Glomerular endothelial cell (primary cell): ENCODE data around the gene ALDOB. TPM values are rescaled to one million over a fixed set of nuclear protein-coding genes. Genes with fewer than 3 reads are reported as not detected.

Experiments
- DNase-seq: peaks from one replicate; pipeline ENCODE4 v3.0.0-alpha.2; 2011; ENCODE audit warnings: low read depth, low spot score; ENCODE audit errors: extremely low read depth
- total RNA-seq: library from RNA; depleted of rRNA; stranded (reverse); fragments of >200 nt; gene quantifications from 2 replicates; pipeline ENCODE4 v1.2.3, GENCODE V29; 2015

Gene ALDOB
- not detected in 2 replicates for total RNA-seq

DNA sequence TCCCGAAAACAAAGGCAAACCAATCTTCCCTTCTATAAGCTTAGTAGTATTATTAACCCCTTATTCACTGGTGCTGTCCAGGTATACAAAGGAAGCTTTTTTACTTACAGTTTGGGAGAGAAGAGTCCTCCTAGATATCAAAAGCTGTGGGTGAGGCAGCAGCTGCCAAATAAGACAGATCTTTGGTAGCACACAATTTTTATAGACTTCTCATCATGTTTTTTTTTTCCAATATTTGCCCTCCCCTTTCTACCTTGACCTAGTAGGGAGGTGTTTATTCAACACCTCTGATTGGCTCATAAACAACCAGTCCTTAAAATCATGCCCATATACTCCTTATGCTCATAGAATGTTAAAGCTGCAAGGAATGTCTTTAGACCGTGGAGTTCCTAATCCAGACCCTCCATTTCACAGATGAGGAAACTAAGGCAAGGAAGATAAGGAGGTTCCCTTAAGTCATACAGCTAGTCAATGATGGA, at the start of gene ALDOB:
TSS of gene ALDOB (minus strand) at position 174 of the 479 bp plus-strand sequence. CDS start 4,887 bp downstream, outside the sequence.
- no peak for DNase-seq

DNA sequence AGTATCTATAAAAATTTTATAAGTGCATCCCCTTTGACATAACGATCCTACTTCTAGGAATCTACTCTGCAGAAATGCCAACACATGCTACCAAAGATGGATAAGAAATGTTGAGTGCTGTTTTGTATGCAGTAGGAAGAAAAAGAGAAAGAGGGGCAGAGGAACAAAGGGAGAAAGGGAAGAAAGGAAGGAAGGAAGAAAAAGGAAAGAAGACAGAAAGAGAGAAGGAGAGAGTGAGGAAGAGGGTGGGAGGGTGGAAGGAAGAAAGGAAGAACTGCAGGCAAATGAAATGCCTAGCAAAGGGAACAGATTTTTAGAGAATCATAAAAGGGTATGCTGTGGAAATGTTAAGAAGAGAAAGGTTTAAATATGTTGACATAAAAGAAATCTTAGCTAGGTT, 48.5 kb upstream of the ALDOB start:
- DNase-seq = no peak

DNA sequence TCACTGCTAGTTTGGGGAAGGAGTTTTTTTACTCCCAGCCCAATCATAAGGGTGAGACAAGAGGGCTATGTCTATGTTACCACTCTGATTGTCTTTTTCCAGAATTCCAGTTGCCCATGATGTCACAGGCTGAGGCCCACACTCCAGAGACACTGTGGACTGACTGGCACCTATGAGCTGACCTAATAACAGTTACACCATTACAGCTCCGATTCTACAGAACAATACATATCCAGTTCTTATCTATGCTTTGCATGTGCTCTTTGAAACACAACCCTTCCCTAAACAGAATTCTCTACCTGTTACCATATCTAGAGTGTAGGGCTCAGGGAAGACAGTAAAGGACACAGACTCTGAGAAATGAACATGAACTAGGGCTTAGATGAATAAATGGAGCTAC, 45.7 kb upstream of the ALDOB start:
- DNase-seq = no peak

DNA sequence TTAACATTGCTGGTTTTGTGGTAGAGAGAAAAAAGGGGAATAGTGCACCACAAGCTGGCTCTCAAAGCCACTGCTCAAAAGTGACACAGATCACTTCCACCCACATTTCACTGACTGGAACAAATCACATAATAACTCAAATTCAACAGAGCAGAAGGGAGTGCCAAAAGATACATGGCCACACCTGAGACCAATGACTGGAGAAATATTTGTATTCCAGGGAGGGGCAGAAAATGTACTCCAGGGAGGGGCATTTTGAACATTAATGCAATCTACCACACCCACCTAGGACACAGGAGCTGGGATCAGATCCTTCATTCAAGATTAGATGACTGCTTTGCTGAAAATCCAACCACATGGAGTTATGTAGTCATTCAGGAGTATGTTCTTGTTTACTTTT, 44.8 kb upstream of the ALDOB start:
- DNase-seq = no peak

DNA sequence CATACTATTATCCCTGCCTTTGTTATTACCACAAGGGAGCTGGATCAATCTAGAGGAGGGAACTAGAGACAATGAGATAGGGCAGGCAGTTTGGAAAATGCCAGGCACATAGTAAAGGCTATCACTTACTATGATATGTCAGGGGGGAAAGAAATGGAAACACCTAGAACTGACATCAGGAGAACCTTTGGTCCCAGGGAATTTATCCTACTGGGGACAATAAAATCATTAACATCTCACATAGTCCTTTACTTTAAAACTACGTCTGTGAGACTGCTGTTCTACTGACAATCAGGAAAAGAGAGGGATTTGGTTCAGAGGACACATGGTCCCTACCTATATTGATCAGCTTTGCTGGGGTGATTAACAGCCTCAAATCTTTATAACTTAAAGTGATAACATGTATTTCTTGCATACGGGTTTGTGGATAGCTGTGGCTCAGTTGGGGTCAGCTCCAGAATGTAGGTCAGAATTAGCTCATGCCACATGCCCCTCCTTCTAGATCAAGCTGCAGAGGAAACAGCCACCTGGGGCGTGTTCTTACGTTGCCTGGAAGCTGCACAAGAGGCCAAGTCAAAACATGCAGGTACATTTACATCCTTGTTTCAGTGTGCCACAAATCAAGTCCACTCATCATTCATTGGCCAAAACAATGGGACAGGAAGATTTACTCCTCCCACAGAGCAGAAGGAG, 43.9 kb upstream of the ALDOB start:
- DNase-seq = no peak

DNA sequence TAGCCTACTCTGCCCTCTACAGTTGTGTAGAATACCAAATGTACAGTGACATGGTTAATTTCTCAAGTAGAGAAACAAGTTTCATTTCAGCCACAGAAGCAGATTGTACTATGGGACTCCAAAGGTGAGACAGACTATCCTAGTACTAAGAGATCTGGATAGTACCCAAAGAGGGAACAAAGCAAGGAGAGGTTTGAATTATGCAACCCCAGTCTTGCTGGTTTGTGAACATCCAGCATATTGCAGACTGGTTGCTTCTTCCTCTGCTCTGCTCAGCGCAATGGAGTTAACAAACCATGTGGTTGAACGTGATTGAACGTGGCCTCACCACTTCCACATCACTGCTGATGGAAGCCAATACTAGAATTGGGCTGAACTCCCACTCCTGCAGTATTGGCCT, 43.3 kb upstream of the ALDOB start:
- DNase-seq = no peak

DNA sequence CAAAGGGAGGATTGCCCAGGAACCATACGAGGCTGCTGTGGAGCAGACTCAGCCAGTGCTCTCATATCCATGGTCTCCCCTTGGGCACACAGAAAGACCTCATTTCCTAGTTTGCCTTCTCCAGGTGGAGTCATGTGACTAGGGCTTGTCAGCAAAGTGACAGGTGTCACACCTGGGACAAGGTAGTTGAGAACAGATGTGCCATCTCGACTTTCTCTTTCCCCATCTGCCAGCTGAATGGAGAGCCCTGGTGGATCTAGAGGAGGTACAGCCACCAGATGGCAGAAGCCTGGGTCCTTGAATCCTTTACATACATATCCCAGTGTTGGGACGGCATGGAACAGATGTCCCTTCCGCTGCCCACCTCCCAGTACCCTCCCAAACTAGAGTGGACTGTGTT, 42.9 kb upstream of the ALDOB start:
- no peak for DNase-seq

DNA sequence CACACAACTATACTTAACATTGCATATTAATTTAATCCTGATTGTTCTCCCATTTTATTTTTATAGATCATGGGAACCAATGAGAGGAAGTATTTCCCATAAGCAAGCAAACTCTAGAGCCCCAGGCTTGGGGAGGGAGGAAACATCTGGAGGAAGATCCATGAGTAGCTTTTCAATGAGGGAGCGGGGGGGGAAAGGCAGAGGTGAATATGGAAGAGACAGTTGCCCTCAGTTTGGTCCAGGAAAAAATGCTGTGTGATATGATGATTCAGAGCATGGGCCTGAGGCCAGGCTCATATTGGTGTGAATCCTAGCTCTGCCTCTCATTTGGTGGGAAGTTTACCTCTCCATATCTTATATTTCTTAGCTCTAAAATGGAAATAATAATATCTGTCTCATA, 42.2 kb upstream of the ALDOB start:
- no peak for DNase-seq

DNA sequence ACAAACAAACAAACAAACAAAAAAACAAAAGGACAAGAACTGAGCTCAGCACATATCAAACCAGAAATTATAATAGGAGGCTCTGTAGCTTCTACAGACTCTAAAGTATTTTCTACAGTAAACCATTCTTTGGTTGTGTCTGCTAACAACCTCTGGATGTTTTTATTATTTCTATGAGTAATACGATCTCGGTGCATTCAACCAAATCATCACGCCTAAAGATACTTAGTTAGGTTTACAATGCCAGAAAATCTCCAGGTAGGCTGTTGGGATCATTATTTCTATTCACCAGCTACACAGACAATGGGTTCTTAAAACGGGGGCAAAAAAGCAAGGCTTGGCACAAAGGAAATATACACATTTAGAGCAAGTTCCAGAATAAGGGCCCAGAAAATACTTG, 41.6 kb upstream of the ALDOB start:
- DNase-seq = no peak

DNA sequence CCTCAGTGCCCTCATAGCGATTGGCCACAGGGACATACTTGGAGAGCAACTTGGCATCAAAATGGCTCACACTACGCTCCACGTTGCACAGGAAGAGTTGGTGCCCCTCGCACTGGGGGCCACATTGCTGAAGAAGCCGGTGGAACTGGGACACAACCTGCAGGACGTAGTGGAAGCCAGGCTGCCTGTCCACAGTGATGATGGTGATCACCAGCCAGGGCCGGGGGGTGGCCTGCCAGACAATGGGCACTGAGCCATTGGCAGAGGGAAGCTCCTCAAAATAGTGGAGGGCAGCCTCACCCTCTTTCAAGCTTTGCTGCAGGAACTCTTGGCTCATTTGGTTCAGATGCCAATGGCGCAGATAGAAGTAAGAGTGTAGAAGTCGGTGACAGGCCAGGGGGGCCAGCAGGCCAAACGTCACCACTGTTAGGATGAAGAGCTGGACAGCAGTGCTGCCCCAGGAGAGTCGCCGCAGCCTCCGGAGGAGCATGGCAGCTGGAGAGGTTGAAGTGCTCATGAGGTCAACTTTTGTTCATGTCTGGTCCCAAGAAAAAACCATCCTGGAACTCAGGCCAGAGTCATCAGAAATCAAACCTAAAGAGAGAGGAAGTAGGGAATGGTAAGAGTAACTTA, 41.1 kb upstream of the ALDOB start:
- DNase-seq = no peak

DNA sequence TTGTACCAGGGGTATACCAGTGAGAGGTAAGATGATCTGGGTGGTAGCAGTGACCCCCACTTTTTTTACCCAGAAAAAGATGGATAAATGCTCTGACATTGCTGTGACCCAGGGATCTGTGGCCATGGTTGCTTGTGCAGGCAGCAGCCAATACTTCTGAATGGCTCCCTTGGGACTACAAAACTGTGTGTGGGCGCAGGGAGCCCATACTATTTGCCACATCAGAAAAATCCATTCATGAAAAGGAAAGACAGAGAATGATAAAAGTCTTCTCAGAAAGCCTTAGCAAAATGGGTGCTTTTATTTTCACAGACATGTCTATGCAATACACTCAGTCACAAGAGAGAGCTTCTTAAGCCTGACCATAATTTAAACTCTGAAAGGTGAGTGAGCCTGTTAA, 37.3 kb upstream of the ALDOB start:
- no peak for DNase-seq

DNA sequence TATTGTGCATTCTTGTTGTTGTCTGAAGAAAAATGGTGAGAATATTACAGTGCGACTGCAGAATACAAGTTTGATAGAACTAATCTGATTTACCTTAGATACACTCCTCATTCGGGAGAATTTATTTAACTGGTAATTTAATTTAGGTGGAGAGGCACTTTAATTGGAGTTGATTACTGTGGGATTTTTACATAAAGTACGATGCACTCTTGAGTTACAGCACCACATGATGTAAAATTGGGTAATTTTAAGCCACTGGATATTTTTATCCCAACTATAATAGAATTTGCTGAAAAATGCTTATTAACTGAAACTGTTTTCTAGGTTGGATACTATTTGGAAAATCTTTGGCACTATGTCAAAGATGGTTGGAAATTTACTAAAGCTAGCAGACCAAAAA, 35.4 kb upstream of the ALDOB start:
- no peak for DNase-seq

DNA sequence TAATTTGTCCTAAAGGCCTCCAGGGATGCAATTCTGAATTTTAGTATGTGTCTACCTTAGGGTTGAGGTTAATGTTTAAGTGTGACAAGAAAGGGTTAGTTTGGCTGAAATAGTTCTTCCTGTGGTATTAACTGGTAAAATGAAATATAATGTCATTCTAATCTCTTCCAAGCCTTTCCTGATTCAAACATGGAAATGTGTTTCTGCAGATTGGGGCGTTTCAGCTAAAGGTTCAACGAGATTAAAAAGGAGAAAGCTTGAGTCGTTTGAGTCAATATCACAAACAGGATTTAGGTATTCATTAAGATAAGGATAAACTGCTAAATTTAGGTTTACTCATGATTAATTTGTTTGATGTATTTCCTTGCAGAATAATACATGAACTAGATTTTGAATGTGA, 34.4 kb upstream of the ALDOB start:
- DNase-seq = no peak

DNA sequence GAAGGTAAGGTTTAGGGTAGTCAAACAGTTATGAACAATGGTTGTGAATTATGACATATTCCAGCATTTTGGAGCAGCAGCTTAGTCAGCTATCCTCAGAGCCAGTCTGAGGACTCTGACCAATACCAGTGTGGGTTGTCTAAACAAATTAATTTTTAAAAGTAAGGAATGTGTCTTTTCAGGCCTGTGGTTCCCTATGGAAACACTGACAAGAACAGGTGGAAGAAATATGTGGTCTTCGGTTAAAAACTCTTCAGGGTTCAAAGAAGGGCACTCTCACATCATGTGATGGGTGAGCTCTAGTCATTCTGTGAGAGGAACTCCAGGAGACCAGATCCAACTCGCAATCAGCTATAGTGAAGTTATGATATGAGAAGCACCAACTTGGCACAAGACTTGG, 33.5 kb upstream of the ALDOB start:
- no peak for DNase-seq

DNA sequence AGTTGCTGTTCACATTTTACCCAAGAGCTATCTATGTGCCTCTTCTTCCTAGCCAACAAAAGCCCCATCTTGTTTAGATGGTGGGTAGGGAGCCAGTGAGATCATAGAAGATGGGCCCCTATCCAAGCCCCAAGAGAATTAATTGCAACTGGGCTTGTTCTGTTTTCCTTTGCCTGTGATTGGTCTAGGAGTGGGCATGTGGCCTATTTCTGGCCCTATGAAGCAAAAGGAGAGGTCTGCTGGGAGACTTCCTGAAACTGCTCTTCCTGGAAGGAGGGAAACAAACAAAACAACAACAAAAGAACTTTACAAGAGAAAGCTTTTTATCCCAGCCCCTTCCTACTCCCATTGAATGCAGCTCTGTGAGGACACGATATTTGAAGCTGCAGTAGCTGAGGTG, 32.5 kb upstream of the ALDOB start:
- no peak for DNase-seq

DNA sequence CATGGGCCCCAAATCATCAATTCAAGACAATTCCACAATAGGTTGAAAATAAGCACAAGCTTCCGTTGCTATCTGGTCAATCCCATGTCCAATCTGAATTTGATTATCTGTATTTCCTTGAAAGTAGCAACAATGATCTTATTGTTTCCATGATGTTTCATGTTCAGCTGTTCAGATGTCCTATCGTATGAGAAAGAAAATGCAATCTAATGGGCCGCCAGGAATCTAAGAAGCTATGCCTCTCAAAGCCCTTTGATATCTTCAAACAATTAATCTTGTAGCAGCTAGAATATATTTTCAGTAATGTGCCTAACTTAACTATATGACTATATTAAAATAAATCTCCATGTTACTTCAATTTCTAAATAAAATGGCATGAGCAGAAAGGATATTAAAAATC, 32.1 kb upstream of the ALDOB start:
- no peak for DNase-seq

DNA sequence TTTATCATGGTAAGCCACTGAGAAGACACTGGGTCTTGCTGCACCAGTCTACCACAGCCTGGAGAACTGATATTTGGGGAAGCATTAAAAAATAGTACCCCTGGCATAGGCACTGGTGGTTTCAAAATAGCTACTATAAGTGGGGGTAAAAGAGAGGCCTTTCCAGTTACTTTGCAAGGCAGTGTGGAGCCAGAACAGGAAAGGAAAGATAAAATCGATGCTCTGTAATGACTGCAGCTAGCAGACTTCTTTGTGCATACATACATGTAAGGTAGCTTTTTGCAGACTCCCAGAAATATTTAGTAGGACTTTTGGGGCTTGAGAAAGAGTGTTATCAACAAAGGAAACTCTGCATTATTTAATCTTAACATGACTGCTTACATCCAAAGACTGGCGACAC, 31.3 kb upstream of the ALDOB start:
- no peak for DNase-seq

DNA sequence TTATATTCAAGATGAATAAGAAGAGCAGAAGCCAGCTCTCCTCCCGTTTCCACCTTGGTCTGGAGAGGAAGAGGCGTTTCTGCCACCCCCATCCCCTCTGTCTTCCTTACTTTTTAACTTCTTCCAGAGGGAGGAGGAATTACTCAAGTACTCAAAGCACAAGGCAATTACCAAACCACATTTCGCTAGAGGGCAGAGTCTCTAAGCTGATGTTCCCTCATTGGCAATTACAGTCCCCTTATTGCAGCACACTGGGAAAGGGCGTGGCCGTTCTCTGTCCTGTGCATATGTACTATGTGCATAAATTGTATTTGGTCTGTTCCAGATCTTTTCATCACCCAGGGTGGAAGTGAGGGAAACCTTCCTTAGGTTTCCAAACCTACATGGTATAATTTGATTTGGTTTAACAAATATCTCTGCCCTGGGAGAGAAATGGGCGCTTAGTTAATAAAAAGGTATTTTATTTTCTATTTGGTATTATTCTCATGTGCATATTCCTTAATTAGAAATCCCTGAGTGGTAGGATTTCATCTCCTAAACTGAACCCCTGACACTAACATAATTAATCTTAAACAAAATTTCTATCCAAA, 29.8 kb upstream of the ALDOB start:
- no peak for DNase-seq

DNA sequence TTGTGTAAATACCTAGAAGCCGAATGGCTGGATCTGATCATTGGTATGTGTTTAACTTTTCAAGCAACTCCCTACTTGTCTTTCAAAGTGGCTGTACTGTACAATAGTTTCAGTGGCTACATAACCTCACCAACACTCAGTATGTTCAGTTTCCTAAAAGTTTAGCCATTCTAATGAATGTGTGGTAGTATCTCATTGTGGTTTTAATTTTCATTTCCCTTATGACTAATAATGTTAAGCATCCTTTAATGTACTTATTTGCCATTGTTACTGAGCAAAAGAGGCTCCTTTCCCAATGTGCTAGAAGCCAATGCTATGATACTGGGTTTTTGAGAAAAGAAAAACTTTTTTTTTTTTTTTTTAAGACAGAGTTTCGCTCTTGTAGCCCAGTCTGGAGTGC, 27.8 kb upstream of the ALDOB start:
- no peak for DNase-seq

DNA sequence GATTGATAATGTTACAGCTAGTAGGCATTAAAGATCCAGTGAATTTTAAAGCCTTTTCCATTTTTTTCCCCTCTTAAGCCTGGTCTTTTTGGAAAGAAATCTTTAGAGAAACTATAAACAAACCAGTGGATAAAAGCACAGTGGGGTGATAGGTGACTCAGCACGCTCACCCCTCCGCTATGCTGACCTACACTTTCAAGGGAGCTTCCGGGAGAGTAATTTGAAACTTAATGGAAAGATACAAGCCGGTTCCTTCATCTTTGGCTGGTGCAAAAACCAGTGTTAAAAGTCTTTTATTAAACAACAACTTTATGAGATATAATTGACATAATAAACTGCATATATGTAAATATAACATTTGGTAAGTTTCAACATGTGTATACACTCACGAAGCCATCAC, 27.0 kb upstream of the ALDOB start:
- DNase-seq = no peak

DNA sequence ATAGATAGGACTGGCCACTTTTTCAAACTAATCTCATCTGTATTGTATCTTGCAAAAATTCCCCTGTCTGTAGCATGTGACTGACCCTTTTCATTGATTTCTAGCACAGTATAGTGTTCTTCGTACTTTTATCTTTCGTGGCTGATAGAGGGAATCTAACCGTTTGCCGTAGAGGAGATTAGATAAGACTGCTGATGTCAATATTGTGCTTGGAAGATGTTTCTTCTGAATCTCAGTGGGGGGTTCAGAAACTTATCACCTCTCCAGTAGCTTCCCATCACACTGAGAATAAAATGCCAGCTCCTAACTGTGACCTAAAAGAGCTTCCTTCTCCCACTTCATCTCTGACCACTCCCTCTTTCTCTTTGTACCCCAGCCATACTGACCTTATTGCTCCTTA, 25.4 kb upstream of the ALDOB start:
- no peak for DNase-seq

DNA sequence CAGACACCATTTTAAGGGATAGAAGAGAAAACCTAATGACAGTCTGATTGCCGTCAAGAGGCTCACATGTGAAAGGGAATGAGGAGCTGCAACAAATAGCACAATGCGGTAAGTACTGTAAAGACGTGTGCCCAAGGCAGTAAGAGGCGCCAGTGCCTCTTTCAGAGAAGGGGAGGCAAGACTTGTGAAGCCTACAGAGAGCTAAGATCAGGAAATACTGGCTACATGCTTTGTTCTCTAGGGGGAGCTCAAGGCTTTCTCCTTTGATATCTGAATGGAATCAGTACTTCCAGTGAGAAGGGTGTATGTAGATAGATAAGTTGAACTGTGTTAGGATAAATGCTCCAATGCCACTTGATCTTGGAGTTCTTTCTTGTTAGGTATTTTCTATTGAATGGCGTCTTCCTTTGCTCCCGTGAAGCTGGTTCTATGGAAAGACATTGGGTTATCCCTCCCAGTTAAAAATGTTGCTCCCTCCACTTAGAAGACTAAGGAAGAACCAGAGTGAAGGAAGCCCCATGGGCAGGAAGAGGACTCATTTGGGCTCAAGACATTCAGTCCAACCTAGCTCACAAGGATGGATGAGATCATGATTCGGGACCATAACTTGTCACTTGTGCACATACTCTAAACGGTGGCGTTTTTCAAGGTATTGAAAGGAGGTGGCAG, 23.5 kb upstream of the ALDOB start:
- DNase-seq = peak; percentile 60
